Endothelial cell of umbilical vein (primary cell): ENCODE measurements around the gene SERGEF. TPM values are rescaled to one million over a fixed set of nuclear protein-coding genes. Genes with fewer than 3 reads are reported as not detected.

ENCODE experiments used
- BruUV-seq: library from RNA; stranded (reverse); fragments of 400-500 nt; replicated peaks from 2 replicates; lab custom pipeline; 2021; lab: Mats Ljungman, UMichigan
- CTCF ChIA-PET: fragments of 300-600, 350-600 bp; sonication (Branson Sonifier 250); formaldehyde crosslinking; loops from one replicate; lab custom pipeline; 2021; ENCODE audit warnings: antibody characterized with exemption, inconsistent platforms; lab: Charles Lee
- POLR2A ChIA-PET: fragments of 300-600, 350-600 bp; sonication (Branson Sonifier 250); formaldehyde crosslinking; loops from one replicate; lab custom pipeline; 2021; ENCODE audit warnings: antibody characterized with exemption, inconsistent platforms; lab: Charles Lee
- DNase-seq: peaks from one replicate; pipeline ENCODE4 v3.0.0-alpha.2; 2011; ENCODE audit warnings: low read depth, low spot score
- FAIRE-seq: peaks from 2 replicates; lab custom pipeline; 2011; peaks lifted over from hg19 to GRCh38; lab: Jason Lieb, UNC
- H2AFZ ChIP-seq: 2 replicates; pipeline ENCODE4 v1.6.0; 2012; ENCODE audit warnings: low read depth, low read length, control low read depth, inconsistent platforms
- H3K27ac ChIP-seq: 2 replicates; pipeline ENCODE4 v1.5.1; 2011; ENCODE audit warnings: low read depth, mild to moderate bottlenecking, control low read depth, low read length, moderate library complexity; ENCODE audit not compliant: insufficient read depth
- H3K27me3 ChIP-seq, 2 experiments: 2 replicates each; pipeline versions ENCODE4 v1.6.0 to v1.6.1; 2011; ENCODE audit warnings: low read length in 2 of 2, mixed read lengths in 1 of 2; ENCODE audit not compliant: control insufficient read depth in 2 of 2, insufficient read depth in 2 of 2
- H3K36me3 ChIP-seq, 2 experiments: 2 replicates in 1 of 2; 3 replicates in 1 of 2; pipeline ENCODE4 v1.5.1; 2011; ENCODE audit warnings: low read length in 2 of 2, mild to moderate bottlenecking in 1 of 2, moderate library complexity in 1 of 2; ENCODE audit not compliant: control insufficient read depth in 2 of 2, insufficient read depth in 2 of 2; ENCODE audit errors: extremely low read depth in 1 of 2
- H3K4me1 ChIP-seq: 3 replicates; pipeline ENCODE4 v1.5.1; 2011; ENCODE audit warnings: mild to moderate bottlenecking, low read length; ENCODE audit not compliant: control insufficient read depth, insufficient read depth; ENCODE audit errors: extremely low read depth
- H3K4me2 ChIP-seq: 2 replicates; pipeline ENCODE4 v1.6.1; 2011; ENCODE audit warnings: low read length, control low read depth, mixed read lengths; ENCODE audit not compliant: insufficient read depth
- H3K4me3 ChIP-seq, 3 experiments: fragments of 200-600 bp in 1 of 3; sonication (generic), shearing (Covaris generic) in 1 of 3; replicated peaks in 1 of 3; 2 replicates each; pipeline ENCODE4 v1.5.1; 2011 to 2016; ENCODE audit warnings: control low read depth in 3 of 3, low read length in 3 of 3, mild to moderate bottlenecking in 2 of 3, inconsistent platforms in 1 of 3, low read depth in 1 of 3, moderate library complexity in 1 of 3; ENCODE audit not compliant: insufficient read depth in 1 of 3
- H3K79me2 ChIP-seq: 2 replicates; pipeline ENCODE4 v1.6.0; 2012; ENCODE audit warnings: low read length, inconsistent platforms; ENCODE audit not compliant: control insufficient read depth, insufficient read depth
- H3K9ac ChIP-seq: replicated peaks from 2 replicates; pipeline ENCODE3; 2011; ENCODE audit warnings: low read length, control low read depth; ENCODE audit not compliant: insufficient read depth; ENCODE audit errors: extremely low read depth
- H3K9me1 ChIP-seq: replicated peaks from 3 replicates; pipeline ENCODE4 v1.6.0; 2011; ENCODE audit warnings: mild to moderate bottlenecking, low read length; ENCODE audit not compliant: control insufficient read depth, insufficient read depth; ENCODE audit errors: extremely low read depth
- H3K9me3 ChIP-seq: replicated peaks from 2 replicates; pipeline ENCODE4 v1.5.1; 2012; ENCODE audit warnings: low read length, inconsistent platforms; ENCODE audit not compliant: control insufficient read depth, insufficient read depth
- H4K20me1 ChIP-seq: replicated peaks from 2 replicates; pipeline ENCODE3; 2011; ENCODE audit warnings: mild to moderate bottlenecking, low read length; ENCODE audit not compliant: control insufficient read depth, insufficient read depth; ENCODE audit errors: extremely low read depth
- EZH2 ChIP-seq: IDR thresholded peaks from 2 replicates; pipeline ENCODE4 v1.6.1; 2012; ENCODE audit warnings: borderline replicate concordance, low read depth, mild to moderate bottlenecking, moderate library complexity, low read length, inconsistent platforms; ENCODE audit not compliant: severe bottlenecking
- FOS ChIP-seq: IDR thresholded peaks from 2 replicates; pipeline ENCODE4 v1.6.1; 2011; ENCODE audit warnings: mild to moderate bottlenecking, low read length, moderate library complexity, borderline replicate concordance; ENCODE audit not compliant: insufficient read depth
- GATA2 ChIP-seq: IDR thresholded peaks from 2 replicates; pipeline ENCODE4 v1.7.0; 2011; ENCODE audit warnings: low read depth, mild to moderate bottlenecking, moderate library complexity, mixed read lengths, low read length; ENCODE audit not compliant: insufficient read length, insufficient read depth
- JUN ChIP-seq: IDR thresholded peaks from 2 replicates; pipeline ENCODE4 v1.6.1; 2011; ENCODE audit warnings: borderline replicate concordance, low read depth; ENCODE audit not compliant: insufficient read length, insufficient read depth
- MYC ChIP-seq: IDR thresholded peaks from one replicate; pipeline ENCODE4 v1.6.1; 2011; ENCODE audit warnings: mild to moderate bottlenecking, low read depth, low read length
- POLR2A ChIP-seq: IDR thresholded peaks from 2 replicates; pipeline ENCODE4 v1.6.1; 2012; ENCODE audit warnings: low read depth, mild to moderate bottlenecking, control low read depth, low read length
- POLR2AphosphoS5 ChIP-seq: IDR thresholded peaks from 2 replicates; pipeline ENCODE4 v1.6.1; 2012; ENCODE audit warnings: low read depth, mild to moderate bottlenecking, control low read depth, low read length, moderate library complexity; ENCODE audit not compliant: insufficient read depth
- dilution Hi-C: fragments of 300-500 bp; cut with MboI; formaldehyde crosslinking; loops from one replicate; pipeline ENCODE4 v1.15.0; 2019; ENCODE audit warnings: low sequenced_read_pairs; ENCODE audit not compliant: extremely low pct_ligation_motif_present
- intact Hi-C: fragments of 100-400 bp; cut with micrococcal nuclease; formaldehyde crosslinking; loops from one replicate; pipeline ENCODE4 v1.10.0; 2022
- polyA plus RNA-seq, 4 experiments: library from polyadenylated mRNA; depleted of rRNA in 3 of 4; stranded (reverse) in 3 of 4; unstranded in 1 of 4; fragments of >200 nt; gene quantifications; 2 replicates each; pipeline versions ENCODE4 v1.2.1 to v1.2.3, GENCODE V29; 2011 to 2012; ENCODE audit warnings: missing spikeins in 1 of 4
- total RNA-seq: library from RNA; stranded (reverse); gene quantifications from 2 replicates; pipeline ENCODE4 v1.2.3, GENCODE V29; 2021
- TF ChIP-seq, protein P1 (sequence below): IDR thresholded peaks from 2 replicates; pipeline ENCODE4 v1.6.1; 2011; ENCODE audit not compliant: insufficient read depth, insufficient read length
- TF ChIP-seq, protein P2 (sequence below), 2 donors: IDR thresholded peaks; 1 replicate in 1 of 2; 2 replicates in 1 of 2; pipeline ENCODE4 v1.5.1; 2011; ENCODE audit warnings: low read length in 2 of 2, mild to moderate bottlenecking in 2 of 2, moderate library complexity in 2 of 2, control low read depth in 1 of 2, inconsistent platforms in 1 of 2, low read depth in 1 of 2; ENCODE audit not compliant: insufficient read depth in 1 of 2; ENCODE audit errors: extremely low read depth in 1 of 2

SERGEF gene
- total and polyA plus RNA-seq, 2 donors (not counting 3 experiments of a cell fraction or from before 2014, with no cell fraction given) = 8.7 to 16.7 TPM

- Histone ChIP-seq H2AFZ (no peak overlapping the region), H3K9me1 (no peaks in the 10 kb centered on the region), H3K27ac (no peak overlapping the region), H3K9ac (no peak overlapping the region), H3K27me3 (no peaks in the 10 kb centered on the region), H3K4me3 (no peak overlapping the region), H3K4me2 (no peak overlapping the region), H3K36me3 (no peaks in the 10 kb centered on the region), H3K4me1 (no peaks in the 10 kb centered on the region), H3K79me2 (no peaks in the 10 kb centered on the region), H3K9me3 (no peaks in the 10 kb centered on the region), H4K20me1 (no peaks in the 10 kb centered on the region)
- POLR2A ChIA-PET = no interaction called here
- CTCF ChIA-PET = interaction anchor here (1.0 kb wide), 1 partner anchor 89 kb away, joined by 3 read pairs; no protein-coding TSS in a partner anchor
- FAIRE-seq = no peak
- no TSS peak for BruUV-seq
- TF ChIP-seq POLR2A = no peak
- TF ChIP-seq, protein P1, sequence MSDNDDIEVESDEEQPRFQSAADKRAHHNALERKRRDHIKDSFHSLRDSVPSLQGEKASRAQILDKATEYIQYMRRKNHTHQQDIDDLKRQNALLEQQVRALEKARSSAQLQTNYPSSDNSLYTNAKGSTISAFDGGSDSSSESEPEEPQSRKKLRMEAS = no peak
- no peak for TF ChIP-seq MYC
- TF ChIP-seq EZH2 = no peak
- no peak for TF ChIP-seq FOS
- no peak for TF ChIP-seq GATA2
- TF ChIP-seq JUN = no peak
- TF ChIP-seq POLR2AphosphoS5 = no peak
- TF ChIP-seq, protein P2, sequence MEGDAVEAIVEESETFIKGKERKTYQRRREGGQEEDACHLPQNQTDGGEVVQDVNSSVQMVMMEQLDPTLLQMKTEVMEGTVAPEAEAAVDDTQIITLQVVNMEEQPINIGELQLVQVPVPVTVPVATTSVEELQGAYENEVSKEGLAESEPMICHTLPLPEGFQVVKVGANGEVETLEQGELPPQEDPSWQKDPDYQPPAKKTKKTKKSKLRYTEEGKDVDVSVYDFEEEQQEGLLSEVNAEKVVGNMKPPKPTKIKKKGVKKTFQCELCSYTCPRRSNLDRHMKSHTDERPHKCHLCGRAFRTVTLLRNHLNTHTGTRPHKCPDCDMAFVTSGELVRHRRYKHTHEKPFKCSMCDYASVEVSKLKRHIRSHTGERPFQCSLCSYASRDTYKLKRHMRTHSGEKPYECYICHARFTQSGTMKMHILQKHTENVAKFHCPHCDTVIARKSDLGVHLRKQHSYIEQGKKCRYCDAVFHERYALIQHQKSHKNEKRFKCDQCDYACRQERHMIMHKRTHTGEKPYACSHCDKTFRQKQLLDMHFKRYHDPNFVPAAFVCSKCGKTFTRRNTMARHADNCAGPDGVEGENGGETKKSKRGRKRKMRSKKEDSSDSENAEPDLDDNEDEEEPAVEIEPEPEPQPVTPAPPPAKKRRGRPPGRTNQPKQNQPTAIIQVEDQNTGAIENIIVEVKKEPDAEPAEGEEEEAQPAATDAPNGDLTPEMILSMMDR (IDR thresholded peaks at IDR 0.05; ENCODE audit: extremely low read depth in 1 of 2, insufficient read depth in 1 of 2, low read depth in 1 of 2, low read length in 2 of 2) = no peak
- no peak for DNase-seq
- intact Hi-C loops = no loop called here
- dilution Hi-C loops = no loop called here
Observed at GRCh38 chr11:17914957-17915356, 97.9 kb downstream of the SERGEF start.
